GM10248 (cell line): Measurements from ENCODE around the gene SDF2L1.
A peak's percentile ranks its signal among the peaks of the same experiment; 100 is the strongest.
"Not testable (repeated sequence)": the region's sequence is repeated elsewhere in the genome, so short reads cannot be mapped to it uniquely, and the experiment has no call there.

ENCODE experiments used
- CTCF ChIA-PET: fragments of 300-600 bp; sonication (Branson Sonifier 250); formaldehyde crosslinking; extraction: SDS; loops from one replicate; lab custom pipeline; 2021; ENCODE audit warnings: antibody characterized with exemption; lab: Yijun Ruan, JAX
- POLR2A ChIA-PET: fragments of 350-650 bp; sonication (Branson Sonifier 250); formaldehyde crosslinking; extraction: SDS; loops from one replicate; lab custom pipeline; 2020; ENCODE audit warnings: antibody characterized with exemption; lab: Yijun Ruan, JAX
- DNase-seq: peaks from one replicate; pipeline ENCODE4 v3.0.0; 2012; ENCODE audit errors: extremely low spot score
- TF ChIP-seq, protein P1 (sequence below): IDR thresholded peaks from 2 replicates; pipeline ENCODE4 v1.5.1; 2012; ENCODE audit warnings: mild to moderate bottlenecking, low read depth; ENCODE audit errors: extremely low read depth, missing control alignments, control extremely low read depth

Gene SDF2L1

GRCh38 chr22:21636629-21637218 lies 5.4 kb upstream of the SDF2L1 start:
- TF ChIP-seq, protein P1, sequence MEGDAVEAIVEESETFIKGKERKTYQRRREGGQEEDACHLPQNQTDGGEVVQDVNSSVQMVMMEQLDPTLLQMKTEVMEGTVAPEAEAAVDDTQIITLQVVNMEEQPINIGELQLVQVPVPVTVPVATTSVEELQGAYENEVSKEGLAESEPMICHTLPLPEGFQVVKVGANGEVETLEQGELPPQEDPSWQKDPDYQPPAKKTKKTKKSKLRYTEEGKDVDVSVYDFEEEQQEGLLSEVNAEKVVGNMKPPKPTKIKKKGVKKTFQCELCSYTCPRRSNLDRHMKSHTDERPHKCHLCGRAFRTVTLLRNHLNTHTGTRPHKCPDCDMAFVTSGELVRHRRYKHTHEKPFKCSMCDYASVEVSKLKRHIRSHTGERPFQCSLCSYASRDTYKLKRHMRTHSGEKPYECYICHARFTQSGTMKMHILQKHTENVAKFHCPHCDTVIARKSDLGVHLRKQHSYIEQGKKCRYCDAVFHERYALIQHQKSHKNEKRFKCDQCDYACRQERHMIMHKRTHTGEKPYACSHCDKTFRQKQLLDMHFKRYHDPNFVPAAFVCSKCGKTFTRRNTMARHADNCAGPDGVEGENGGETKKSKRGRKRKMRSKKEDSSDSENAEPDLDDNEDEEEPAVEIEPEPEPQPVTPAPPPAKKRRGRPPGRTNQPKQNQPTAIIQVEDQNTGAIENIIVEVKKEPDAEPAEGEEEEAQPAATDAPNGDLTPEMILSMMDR = no peak
- ChIA-PET CTCF (interaction anchor here (1.2 to 17.3 kb wide), 2 partner anchors 7 to 9 kb away, joined by 4 to 274 read pairs; partner anchors contain the start of genes SDF2L1 and YDJC), POLR2A (no interaction called here)
- no peak for DNase-seq

DNA sequence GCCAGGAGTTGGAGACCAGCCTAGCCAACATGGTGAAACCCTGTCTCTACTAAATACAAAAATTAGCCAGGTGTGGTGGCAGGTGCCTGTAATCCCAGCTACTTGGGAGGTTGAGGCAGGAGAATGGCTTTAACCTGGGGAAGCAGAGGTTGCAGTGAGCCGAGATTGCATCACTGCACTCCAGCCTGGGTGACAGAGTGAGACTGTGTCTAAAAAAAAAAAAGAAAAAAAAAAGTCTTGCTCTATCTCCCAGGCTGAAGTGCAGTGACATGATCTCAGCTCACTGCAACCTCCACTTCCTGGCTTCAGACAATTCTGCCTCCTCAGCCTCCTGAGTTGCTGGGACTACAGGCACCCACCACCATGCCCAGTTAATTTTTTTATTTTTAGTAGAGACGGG lies 4.7 kb upstream of the SDF2L1 start:
- CTCF ChIA-PET = interaction anchor here (1.2 to 17.3 kb wide), 2 partner anchors 8 kb away, joined by 4 to 274 read pairs; partner anchors contain the start of genes SDF2L1 and YDJC
- POLR2A ChIA-PET, DNase-seq: not testable (repeated sequence)

DNA sequence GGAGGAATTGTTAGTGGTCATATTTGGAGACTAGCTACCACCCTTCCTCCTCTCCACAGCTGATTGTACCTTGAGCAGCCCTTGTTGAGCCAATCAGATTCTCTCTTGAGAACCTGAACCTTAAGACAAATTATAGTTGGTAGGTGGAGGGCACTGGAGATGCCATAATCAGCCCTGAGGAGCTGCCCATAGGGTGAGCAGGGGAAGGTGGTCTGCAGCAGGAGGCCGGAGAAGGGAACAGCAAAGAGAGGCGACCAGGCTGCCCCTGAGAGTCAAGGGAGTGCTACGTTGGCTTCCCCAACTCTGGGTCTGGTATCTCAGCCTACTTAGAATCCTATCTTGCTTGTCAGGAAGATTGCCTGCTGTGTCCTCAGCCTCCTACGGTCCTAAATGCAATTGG lies 2.7 kb upstream of the SDF2L1 start:
- ChIA-PET POLR2A (no interaction called here), CTCF (interaction anchor here (1.9 to 17.3 kb wide), 2 partner anchors 6 to 9 kb away, joined by 13 to 274 read pairs; partner anchors contain the start of genes SDF2L1 and YDJC)
- TF ChIP-seq, protein P1 = no peak
- DNase-seq = no peak

DNA sequence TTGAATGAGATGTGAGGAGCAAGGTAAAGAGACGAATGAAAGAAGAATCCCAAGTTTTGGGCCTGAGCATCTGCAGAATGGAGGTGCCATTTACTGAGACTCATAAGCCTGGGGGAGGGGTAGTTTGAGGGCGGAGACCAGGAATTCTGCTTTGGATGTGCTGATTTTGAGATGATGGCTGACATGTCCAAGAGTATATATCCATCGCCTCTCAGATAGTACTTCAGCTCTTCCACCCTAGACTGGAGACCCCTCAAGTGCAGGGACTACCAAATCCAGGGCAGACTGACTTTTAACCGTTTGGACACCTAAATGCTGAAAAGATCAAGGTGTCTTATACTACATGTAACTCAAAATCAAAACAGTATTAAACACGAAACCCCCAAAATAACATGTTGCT lies 1.3 kb upstream of the SDF2L1 start:
- CTCF ChIA-PET = interaction anchor here (1.1 to 9.3 kb wide), 9 partner anchors 10 to 76 kb away, joined by 3 to 274 read pairs (median 5); partner anchors contain the start of genes CCDC116 and YDJC
- POLR2A ChIA-PET = interaction anchor here (1.2 kb wide), 1 partner anchor 12 kb away, joined by 6 read pairs; no protein-coding TSS in a partner anchor
- TF ChIP-seq, protein P1 = no peak
- DNase-seq = no peak

GRCh38 chr22:21641417-21641788 lies 699 bp upstream of the SDF2L1 start:
- ChIA-PET POLR2A (interaction anchor here (1.2 kb wide), 1 partner anchor 12 kb away, joined by 6 read pairs; no protein-coding TSS in a partner anchor), CTCF (interaction anchor here (0.9 to 9.3 kb wide), 13 partner anchors 11 to 77 kb away, joined by 3 to 274 read pairs (median 6); partner anchors contain the start of genes CCDC116 and YDJC)
- no peak for DNase-seq
- TF ChIP-seq, protein P1 = peak; percentile 41

GRCh38 chr22:21642584-21643448 lies 714 bp downstream of the SDF2L1 start:
- DNase-seq = peak; percentile 67
- TF ChIP-seq, protein P1 = peak; percentile 72
- CTCF ChIA-PET = interaction anchor here (0.6 to 9.3 kb wide), 23 partner anchors 10 to 541 kb away, joined by 3 to 274 read pairs (median 4); partner anchors contain the start of genes CCDC116, PPIL2, PPM1F and UBE2L3
- POLR2A ChIA-PET = no interaction called here
